Uterus (tissue), 2 donors: Measurements from ENCODE around the gene PPP2R2D.

Source experiments
- CTCF ChIP-seq, 4 experiments: fragments of 200-600 bp in 2 of 4; fragments of 450-650 bp in 2 of 4; sonication (generic) in 2 of 4; IDR thresholded peaks; one replicate each; pipeline ENCODE4 v1.5.1; 2016 to 2019; ENCODE audit warnings: antibody characterized with exemption in 4 of 4, mild to moderate bottlenecking in 2 of 4, moderate library complexity in 1 of 4
- POLR2A ChIP-seq, 2 donors: fragments of 450-650 bp; IDR thresholded peaks; one replicate each; pipeline ENCODE4 v1.6.1; 2016; ENCODE audit warnings: antibody characterized with exemption in 2 of 2, mild to moderate bottlenecking in 1 of 2, moderate library complexity in 1 of 2

- TF ChIP-seq CTCF (IDR thresholded peaks at IDR 0.05), result no peak
- TF ChIP-seq POLR2A (IDR thresholded peaks at IDR 0.05), result no peak
These were observed 1.9 kb downstream of the PPP2R2D start for GRCh38 chr10:131902691-131903090.
